HCT116 (cell line): ENCODE measurements around the gene SF3B5.

ENCODE experiments used
- CTCF ChIP-seq, 3 experiments: fragments of 200-600 bp in 1 of 3; sonication (generic) in 1 of 3; IDR thresholded peaks in 2 of 3; conservative IDR thresholded peaks in 1 of 3; 2 replicates each; pipeline ENCODE4 v1.5.1; 2012 to 2017; ENCODE audit warnings: low read depth in 2 of 3, low read length in 2 of 3, antibody characterized with exemption in 1 of 3, borderline replicate concordance in 1 of 3, control low read depth in 1 of 3, mild to moderate bottlenecking in 1 of 3, mixed read lengths in 1 of 3, mixed run types in 1 of 3, moderate library complexity in 1 of 3; ENCODE audit not compliant: insufficient read depth in 1 of 3
- EGR1 ChIP-seq: IDR thresholded peaks from 2 replicates; pipeline ENCODE4 v1.6.1; 2012; ENCODE audit warnings: low read depth
- ELF1 ChIP-seq: IDR thresholded peaks from 2 replicates; pipeline ENCODE4 v1.6.1; 2012; ENCODE audit warnings: low read depth, borderline replicate concordance
- EZH2 ChIP-seq: fragments of 200-600 bp; sonication (generic); IDR thresholded peaks from 2 replicates; pipeline ENCODE4 v1.6.1; 2017; ENCODE audit warnings: antibody characterized with exemption, mixed run types
- EZH2phosphoT487 ChIP-seq: fragments of 200-600 bp; IDR thresholded peaks from 2 replicates; pipeline ENCODE4 v1.6.1; 2018; ENCODE audit warnings: antibody characterized with exemption, borderline replicate concordance
- POLR2A ChIP-seq: IDR thresholded peaks from 2 replicates; pipeline ENCODE4 v1.7.0; 2011; ENCODE audit warnings: borderline replicate concordance; ENCODE audit not compliant: insufficient read depth, insufficient read length; ENCODE audit errors: extremely low read depth
- POLR2AphosphoS5 ChIP-seq: IDR thresholded peaks from 2 replicates; pipeline ENCODE4 v1.6.1; 2011; ENCODE audit warnings: mild to moderate bottlenecking, low read depth, low read length, moderate library complexity
- RAD21 ChIP-seq: IDR thresholded peaks from 2 replicates; pipeline ENCODE4 v1.6.1; 2012; ENCODE audit warnings: low read depth, mild to moderate bottlenecking
- REST ChIP-seq: IDR thresholded peaks from 2 replicates; pipeline ENCODE4 v1.6.1; 2012; ENCODE audit warnings: low read depth
- SIN3A ChIP-seq: IDR thresholded peaks from 2 replicates; pipeline ENCODE4 v1.6.1; 2012; ENCODE audit warnings: low read depth
- ZNF274 ChIP-seq: fragments of 200-500 bp; sonication (Bioruptor generic); IDR thresholded peaks from 2 replicates; pipeline ENCODE4 v1.6.1; 2014; ENCODE audit warnings: mild to moderate bottlenecking, low read depth, low read length, inconsistent platforms
- TF ChIP-seq, protein P1 (sequence below): IDR thresholded peaks from 2 replicates; pipeline ENCODE4 v1.6.1; 2011; ENCODE audit warnings: mild to moderate bottlenecking, low read length, moderate library complexity; ENCODE audit not compliant: insufficient replicate concordance; ENCODE audit errors: extremely low read depth

- TF ChIP-seq ZNF274: no peak
- no peak for TF ChIP-seq CTCF (IDR thresholded peaks at IDR 0.05 in 2 of 3, conservative IDR thresholded peaks at IDR 0.05 in 1 of 3; ENCODE audit: borderline replicate concordance in 1 of 3, insufficient read depth in 1 of 3, low read depth in 2 of 3, low read length in 2 of 3)
- no peak for TF ChIP-seq REST
- no peak for TF ChIP-seq POLR2A
- TF ChIP-seq, protein P1, sequence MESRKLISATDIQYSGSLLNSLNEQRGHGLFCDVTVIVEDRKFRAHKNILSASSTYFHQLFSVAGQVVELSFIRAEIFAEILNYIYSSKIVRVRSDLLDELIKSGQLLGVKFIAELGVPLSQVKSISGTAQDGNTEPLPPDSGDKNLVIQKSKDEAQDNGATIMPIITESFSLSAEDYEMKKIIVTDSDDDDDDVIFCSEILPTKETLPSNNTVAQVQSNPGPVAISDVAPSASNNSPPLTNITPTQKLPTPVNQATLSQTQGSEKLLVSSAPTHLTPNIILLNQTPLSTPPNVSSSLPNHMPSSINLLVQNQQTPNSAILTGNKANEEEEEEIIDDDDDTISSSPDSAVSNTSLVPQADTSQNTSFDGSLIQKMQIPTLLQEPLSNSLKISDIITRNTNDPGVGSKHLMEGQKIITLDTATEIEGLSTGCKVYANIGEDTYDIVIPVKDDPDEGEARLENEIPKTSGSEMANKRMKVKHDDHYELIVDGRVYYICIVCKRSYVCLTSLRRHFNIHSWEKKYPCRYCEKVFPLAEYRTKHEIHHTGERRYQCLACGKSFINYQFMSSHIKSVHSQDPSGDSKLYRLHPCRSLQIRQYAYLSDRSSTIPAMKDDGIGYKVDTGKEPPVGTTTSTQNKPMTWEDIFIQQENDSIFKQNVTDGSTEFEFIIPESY: no peak
- TF ChIP-seq RAD21: no peak
- no peak for TF ChIP-seq POLR2AphosphoS5
- no peak for TF ChIP-seq EGR1
- no peak for TF ChIP-seq ELF1
- no peak for TF ChIP-seq EZH2phosphoT487
- TF ChIP-seq SIN3A: no peak
- TF ChIP-seq EZH2: no peak
These were observed 44.4 kb upstream of the SF3B5 start for GRCh38 chr6:144139817-144140216.
